Ishikawa (cell line): ENCODE measurements around the gene PHF13.

ENCODE experiments used
- NFIC ChIP-seq: IDR thresholded peaks from 2 replicates; pipeline ENCODE4 v1.6.1; 2012
- RAD21 ChIP-seq: IDR thresholded peaks from 2 replicates; pipeline ENCODE4 v1.6.1; 2012; ENCODE audit warnings: low read depth
- TAF1 ChIP-seq: IDR thresholded peaks from 2 replicates; pipeline ENCODE4 v1.6.1; 2012; ENCODE audit warnings: low read depth, mild to moderate bottlenecking
- TEAD4 ChIP-seq: IDR thresholded peaks from 2 replicates; pipeline ENCODE4 v1.6.1; 2012

DNA sequence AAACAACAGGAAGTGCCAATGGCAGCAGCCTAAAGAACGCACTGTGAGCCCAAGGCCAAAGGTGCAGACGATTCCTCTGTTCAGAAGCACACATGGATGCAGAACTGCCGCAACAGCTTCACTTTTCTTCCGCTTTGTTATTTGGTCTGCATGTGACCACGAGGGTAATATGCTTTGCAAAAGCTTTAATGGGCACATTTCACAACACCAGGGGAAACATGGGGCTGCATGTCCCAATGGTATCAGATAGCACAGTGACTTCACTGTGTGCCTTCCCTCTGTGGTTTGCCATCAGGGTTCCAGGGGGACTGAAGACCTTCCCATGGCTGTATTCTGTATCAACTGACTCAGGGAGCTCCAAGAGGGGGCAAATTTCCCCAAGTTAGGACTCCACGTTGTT is 39.5 kb downstream of the PHF13 start:
- TF ChIP-seq RAD21 (no peak), TEAD4 (no peak), TAF1 (no peak), NFIC (no peak)
